Measurements from ENCODE around the gene TMEM14A.

The TMEM14A gene

DNA sequence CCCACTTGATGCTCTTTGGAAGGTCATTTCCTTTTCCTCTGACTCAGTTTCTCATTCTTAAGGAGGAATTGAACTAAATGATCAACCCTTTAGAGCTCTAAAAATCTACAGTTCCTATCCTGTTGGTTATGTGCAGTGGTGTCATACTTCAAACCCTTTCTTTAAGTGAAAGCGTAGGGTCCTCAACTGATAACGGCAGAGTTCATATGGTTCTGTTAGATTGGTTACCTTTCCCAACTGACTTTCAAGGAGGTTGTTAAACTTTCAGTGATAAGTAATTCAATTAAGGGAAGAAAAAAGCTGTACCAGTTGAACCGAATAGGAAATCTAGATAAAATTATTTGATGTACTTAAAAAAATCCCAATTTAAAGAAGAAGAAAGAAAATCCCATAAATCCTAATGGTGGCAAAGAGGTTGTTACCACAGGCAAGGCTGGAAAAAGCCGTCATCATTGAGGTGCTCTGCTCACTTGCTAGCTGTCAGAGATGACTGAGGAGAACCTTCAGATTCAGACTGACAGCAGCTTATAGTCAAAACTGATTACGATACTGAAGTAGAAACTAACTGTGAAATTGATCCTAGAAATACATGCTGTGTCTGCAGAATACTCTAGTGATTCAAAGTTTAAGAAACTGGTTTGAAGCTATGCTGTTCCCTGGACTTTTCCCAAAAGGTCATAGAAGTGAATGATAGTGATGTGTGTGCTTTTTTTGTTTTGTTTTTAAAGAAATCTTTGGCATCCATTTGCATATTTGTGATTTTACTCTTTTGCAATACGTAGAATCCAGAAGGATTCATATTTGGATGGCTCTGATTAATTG is 16.2 kb downstream of the TMEM14A start:
- ATAC-seq (ENCODE audit: low read depth): no peak
- peaks cover 12% of the 10 kb centered on the region; the same call in 1 of the 2 replicates for H3K36me3 ChIP-seq (ENCODE audit: low read depth)

DNA sequence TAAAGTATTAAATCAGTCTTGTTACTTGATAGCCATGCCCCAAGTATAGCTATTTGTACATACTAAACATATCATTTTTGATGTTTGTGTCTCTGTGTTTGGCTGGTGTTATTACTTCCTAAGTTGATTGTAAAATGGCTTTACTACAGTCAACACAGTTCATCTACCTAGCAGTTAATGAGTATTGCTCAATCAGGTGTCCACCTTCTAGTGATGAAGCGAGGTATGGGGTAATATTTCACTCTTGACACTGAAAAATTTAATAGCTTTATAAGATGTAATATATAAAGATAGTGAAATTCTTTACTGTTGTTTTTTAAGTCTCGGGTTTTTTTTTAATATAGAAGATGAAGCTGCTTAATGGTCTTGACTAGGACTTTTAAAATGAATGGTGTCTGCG is 18.9 kb downstream of the TMEM14A start:
- Histone ChIP-seq H3K27me3 (ENCODE audit: insufficient read depth, poor library complexity, severe bottlenecking) (no peaks in the 10 kb centered on the region), H3K4me3 (ENCODE audit: severe bottlenecking) (no peak overlapping the region), H3K27ac (ENCODE audit: poor library complexity, severe bottlenecking) (no peak overlapping the region), H3K36me3 (ENCODE audit: low read depth) (0 out of 2 replicates have a peak, but pooled peaks cover 3% of the 10 kb centered on the region), H3K9me3 (ENCODE audit: severe bottlenecking) (no peaks in the 10 kb centered on the region), H3K4me1 (ENCODE audit: insufficient read depth, poor library complexity, severe bottlenecking) (no peaks in the 10 kb centered on the region)
- ATAC-seq (ENCODE audit: low read depth) (no peak), DNase-seq (ENCODE audit: low spot score) (no peak)
- TF ChIP-seq, protein P1, sequence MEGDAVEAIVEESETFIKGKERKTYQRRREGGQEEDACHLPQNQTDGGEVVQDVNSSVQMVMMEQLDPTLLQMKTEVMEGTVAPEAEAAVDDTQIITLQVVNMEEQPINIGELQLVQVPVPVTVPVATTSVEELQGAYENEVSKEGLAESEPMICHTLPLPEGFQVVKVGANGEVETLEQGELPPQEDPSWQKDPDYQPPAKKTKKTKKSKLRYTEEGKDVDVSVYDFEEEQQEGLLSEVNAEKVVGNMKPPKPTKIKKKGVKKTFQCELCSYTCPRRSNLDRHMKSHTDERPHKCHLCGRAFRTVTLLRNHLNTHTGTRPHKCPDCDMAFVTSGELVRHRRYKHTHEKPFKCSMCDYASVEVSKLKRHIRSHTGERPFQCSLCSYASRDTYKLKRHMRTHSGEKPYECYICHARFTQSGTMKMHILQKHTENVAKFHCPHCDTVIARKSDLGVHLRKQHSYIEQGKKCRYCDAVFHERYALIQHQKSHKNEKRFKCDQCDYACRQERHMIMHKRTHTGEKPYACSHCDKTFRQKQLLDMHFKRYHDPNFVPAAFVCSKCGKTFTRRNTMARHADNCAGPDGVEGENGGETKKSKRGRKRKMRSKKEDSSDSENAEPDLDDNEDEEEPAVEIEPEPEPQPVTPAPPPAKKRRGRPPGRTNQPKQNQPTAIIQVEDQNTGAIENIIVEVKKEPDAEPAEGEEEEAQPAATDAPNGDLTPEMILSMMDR (IDR thresholded peaks at IDR 0.05; ENCODE audit: poor library complexity, severe bottlenecking): no peak

More for the DNA sequence above, 16.2 kb downstream of the TMEM14A start:
- Histone ChIP-seq H3K9me3 (ENCODE audit: severe bottlenecking) (no peaks in the 10 kb centered on the region), H3K27ac (ENCODE audit: poor library complexity, severe bottlenecking) (no peak overlapping the region), H3K4me3 (ENCODE audit: severe bottlenecking) (no peak overlapping the region), H3K27me3 (ENCODE audit: insufficient read depth, poor library complexity, severe bottlenecking) (no peaks in the 10 kb centered on the region), H3K4me1 (ENCODE audit: insufficient read depth, poor library complexity, severe bottlenecking) (no peaks in the 10 kb centered on the region)
- TF ChIP-seq, protein P1 (IDR thresholded peaks at IDR 0.05; ENCODE audit: poor library complexity, severe bottlenecking): no peak
- DNase-seq (ENCODE audit: low spot score): no peak

DNA sequence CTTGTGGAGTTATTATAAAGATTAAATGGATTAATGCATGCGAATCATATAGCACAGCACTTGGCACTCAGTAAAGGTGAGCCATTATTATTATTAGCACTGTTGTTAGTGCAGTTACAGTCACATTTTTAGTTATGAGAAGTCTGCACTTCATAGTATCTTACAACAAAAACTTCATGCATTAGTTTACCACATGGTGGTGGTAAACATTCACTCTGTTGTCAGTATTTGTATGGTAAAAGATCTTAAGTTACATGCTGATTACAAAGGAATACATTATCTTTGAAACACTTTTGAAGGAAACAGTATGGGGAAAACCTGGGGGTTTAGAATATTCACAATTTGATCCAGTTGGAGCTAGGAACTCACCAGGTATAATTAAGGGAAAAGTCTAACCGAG is 20.8 kb downstream of the TMEM14A start:
- Histone ChIP-seq H3K4me3 (ENCODE audit: severe bottlenecking) (no peak overlapping the region), H3K36me3 (ENCODE audit: low read depth) (no peaks in the 10 kb centered on the region), H3K27ac (ENCODE audit: poor library complexity, severe bottlenecking) (no peak overlapping the region), H3K27me3 (ENCODE audit: insufficient read depth, poor library complexity, severe bottlenecking) (no peaks in the 10 kb centered on the region), H3K9me3 (ENCODE audit: severe bottlenecking) (no peaks in the 10 kb centered on the region), H3K4me1 (ENCODE audit: insufficient read depth, poor library complexity, severe bottlenecking) (no peaks in the 10 kb centered on the region)
- DNase-seq (ENCODE audit: low spot score): no peak
- TF ChIP-seq, protein P1 (IDR thresholded peaks at IDR 0.05; ENCODE audit: poor library complexity, severe bottlenecking): peak; percentile 18
- no peak for ATAC-seq (ENCODE audit: low read depth)

DNA sequence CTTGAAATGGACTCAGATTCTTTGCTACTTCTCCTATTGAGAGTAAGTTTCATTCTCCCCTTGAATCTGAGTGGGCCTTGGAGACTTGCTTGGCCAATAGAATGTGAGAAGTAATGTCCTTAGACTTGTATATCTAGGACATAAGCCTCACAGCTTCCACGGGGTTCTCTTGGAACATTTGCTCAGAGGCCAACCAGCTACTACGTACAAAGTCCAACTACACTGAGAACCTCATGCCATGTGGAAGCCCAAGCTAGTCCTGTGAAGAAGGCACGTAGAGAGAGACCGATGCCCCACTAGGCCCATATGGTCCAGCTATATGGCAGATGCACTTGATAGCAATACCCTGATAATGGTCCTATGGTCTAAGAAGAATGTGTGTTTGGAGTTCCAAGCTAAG is 22.9 kb downstream of the TMEM14A start:
- no peak overlapping the region for H3K4me3 ChIP-seq (ENCODE audit: severe bottlenecking)
- DNase-seq (ENCODE audit: low spot score) (no peak), ATAC-seq (ENCODE audit: low read depth) (no peak)
- no peaks in the 10 kb centered on the region for H3K27me3 ChIP-seq (ENCODE audit: insufficient read depth, poor library complexity, severe bottlenecking)
- no peaks in the 10 kb centered on the region for H3K4me1 ChIP-seq (ENCODE audit: insufficient read depth, poor library complexity, severe bottlenecking)
- no peaks in the 10 kb centered on the region for H3K9me3 ChIP-seq (ENCODE audit: severe bottlenecking)
- H3K27ac ChIP-seq (ENCODE audit: poor library complexity, severe bottlenecking): no peak overlapping the region
- TF ChIP-seq, protein P1 (IDR thresholded peaks at IDR 0.05; ENCODE audit: poor library complexity, severe bottlenecking): no peak
- no peaks in the 10 kb centered on the region for H3K36me3 ChIP-seq (ENCODE audit: low read depth)

DNA sequence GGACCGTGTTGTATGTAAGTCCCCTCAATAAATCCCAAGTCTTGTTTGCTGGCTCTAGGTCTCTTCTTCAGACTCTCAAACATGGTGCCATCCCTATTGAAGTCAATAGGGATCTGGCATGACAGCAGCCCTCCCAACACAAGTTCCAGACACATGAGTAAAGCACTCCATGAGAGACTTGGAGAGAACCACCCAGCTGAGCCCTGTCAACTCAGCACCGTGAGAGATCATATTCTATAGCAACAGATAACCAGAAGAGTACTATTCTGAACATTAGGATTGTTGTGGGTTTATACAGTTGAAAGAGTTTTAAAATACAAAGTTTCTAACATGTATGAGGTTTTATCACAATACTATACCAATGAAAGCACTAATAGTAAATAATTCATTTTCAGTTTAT is 23.5 kb downstream of the TMEM14A start:
- ATAC-seq (ENCODE audit: low read depth) (no peak), DNase-seq (ENCODE audit: low spot score) (no peak)
- H3K36me3 ChIP-seq (ENCODE audit: low read depth): no peaks in the 10 kb centered on the region
- TF ChIP-seq, protein P1 (IDR thresholded peaks at IDR 0.05; ENCODE audit: poor library complexity, severe bottlenecking): no peak
- H3K4me1 ChIP-seq (ENCODE audit: insufficient read depth, poor library complexity, severe bottlenecking): no peaks in the 10 kb centered on the region
- H3K4me3 ChIP-seq (ENCODE audit: severe bottlenecking): no peak overlapping the region
- H3K9me3 ChIP-seq (ENCODE audit: severe bottlenecking): no peaks in the 10 kb centered on the region
- H3K27ac ChIP-seq (ENCODE audit: poor library complexity, severe bottlenecking): no peak overlapping the region
- H3K27me3 ChIP-seq (ENCODE audit: insufficient read depth, poor library complexity, severe bottlenecking): no peaks in the 10 kb centered on the region
